22Rv1 (cell line): ENCODE data around the gene FHIT.

Experiments used
- ZFX ChIP-seq: fragments of 450-650 bp; IDR thresholded peaks from 2 replicates; pipeline ENCODE4 v1.6.1; 2017; ENCODE audit warnings: antibody characterized with exemption, borderline replicate concordance
- TF ChIP-seq, protein P1 (sequence below): fragments of 450-650 bp; IDR thresholded peaks from 2 replicates; pipeline ENCODE4 v1.5.1; 2017; ENCODE audit warnings: mild to moderate bottlenecking

DNA sequence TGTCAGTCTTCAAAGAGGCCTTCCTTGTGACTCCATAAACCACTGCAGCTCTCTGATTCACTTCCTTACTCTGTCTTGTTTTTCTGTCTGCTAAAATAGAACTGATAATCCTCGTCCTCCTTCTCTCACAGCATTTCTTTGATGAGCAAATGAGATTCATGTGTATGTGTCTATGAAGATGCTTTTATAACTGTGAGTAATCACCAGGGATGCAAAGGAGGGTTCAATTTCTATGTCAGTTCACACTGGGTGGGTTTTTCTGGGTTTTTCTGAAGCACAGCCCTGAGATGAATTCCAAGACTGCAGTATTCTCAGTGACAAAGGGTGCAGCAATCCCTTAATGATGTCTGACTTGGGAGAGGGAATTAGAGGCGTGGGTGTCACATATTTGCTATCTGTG is 1454.8 kb downstream of the FHIT start:
- TF ChIP-seq, protein P1, sequence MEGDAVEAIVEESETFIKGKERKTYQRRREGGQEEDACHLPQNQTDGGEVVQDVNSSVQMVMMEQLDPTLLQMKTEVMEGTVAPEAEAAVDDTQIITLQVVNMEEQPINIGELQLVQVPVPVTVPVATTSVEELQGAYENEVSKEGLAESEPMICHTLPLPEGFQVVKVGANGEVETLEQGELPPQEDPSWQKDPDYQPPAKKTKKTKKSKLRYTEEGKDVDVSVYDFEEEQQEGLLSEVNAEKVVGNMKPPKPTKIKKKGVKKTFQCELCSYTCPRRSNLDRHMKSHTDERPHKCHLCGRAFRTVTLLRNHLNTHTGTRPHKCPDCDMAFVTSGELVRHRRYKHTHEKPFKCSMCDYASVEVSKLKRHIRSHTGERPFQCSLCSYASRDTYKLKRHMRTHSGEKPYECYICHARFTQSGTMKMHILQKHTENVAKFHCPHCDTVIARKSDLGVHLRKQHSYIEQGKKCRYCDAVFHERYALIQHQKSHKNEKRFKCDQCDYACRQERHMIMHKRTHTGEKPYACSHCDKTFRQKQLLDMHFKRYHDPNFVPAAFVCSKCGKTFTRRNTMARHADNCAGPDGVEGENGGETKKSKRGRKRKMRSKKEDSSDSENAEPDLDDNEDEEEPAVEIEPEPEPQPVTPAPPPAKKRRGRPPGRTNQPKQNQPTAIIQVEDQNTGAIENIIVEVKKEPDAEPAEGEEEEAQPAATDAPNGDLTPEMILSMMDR: no peak
- no peak for TF ChIP-seq ZFX
